ENCODE data around the gene TLCD3A. TPM values are rescaled to one million over a fixed set of nuclear protein-coding genes. Genes with fewer than 3 reads are reported as not detected.

TLCD3A gene
- total and polyA plus RNA-seq, 10 of the 15 experiments (the other 5 are each of a cell fraction or from before 2014, with no cell fraction given): 2.9 to 29.7 (median 17.8) TPM

DNA sequence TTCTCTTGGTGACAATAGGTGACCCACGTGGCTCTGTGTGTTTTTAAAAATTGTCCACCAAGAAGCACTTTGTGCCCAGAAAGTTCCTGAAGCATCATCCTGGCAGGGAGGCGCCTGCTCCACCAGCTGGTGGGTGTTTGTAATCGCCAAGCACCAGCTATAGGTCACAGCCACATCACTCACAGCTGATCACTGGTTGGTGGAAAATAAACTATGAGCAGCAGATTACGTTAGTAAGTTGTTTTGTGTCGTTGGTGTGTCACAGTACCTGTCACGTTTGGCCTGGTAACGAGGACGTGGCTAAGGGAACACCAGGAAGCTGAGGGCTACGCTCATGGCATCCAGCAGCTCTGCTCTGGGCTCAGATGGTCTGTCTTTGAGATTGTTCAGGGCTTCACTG lies 59.9 kb downstream of the TLCD3A start (continued):
- TF ChIP-seq, protein P1, sequence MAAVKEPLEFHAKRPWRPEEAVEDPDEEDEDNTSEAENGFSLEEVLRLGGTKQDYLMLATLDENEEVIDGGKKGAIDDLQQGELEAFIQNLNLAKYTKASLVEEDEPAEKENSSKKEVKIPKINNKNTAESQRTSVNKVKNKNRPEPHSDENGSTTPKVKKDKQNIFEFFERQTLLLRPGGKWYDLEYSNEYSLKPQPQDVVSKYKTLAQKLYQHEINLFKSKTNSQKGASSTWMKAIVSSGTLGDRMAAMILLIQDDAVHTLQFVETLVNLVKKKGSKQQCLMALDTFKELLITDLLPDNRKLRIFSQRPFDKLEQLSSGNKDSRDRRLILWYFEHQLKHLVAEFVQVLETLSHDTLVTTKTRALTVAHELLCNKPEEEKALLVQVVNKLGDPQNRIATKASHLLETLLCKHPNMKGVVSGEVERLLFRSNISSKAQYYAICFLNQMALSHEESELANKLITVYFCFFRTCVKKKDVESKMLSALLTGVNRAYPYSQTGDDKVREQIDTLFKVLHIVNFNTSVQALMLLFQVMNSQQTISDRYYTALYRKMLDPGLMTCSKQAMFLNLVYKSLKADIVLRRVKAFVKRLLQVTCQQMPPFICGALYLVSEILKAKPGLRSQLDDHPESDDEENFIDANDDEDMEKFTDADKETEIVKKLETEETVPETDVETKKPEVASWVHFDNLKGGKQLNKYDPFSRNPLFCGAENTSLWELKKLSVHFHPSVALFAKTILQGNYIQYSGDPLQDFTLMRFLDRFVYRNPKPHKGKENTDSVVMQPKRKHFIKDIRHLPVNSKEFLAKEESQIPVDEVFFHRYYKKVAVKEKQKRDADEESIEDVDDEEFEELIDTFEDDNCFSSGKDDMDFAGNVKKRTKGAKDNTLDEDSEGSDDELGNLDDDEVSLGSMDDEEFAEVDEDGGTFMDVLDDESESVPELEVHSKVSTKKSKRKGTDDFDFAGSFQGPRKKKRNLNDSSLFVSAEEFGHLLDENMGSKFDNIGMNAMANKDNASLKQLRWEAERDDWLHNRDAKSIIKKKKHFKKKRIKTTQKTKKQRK (IDR thresholded peaks at IDR 0.05; ENCODE audit: low read depth, low read length): no peak
- no peak for TF ChIP-seq ZNF384 (IDR thresholded peaks at IDR 0.05; ENCODE audit: borderline replicate concordance, low read depth, low read length)
- TF ChIP-seq, protein P2, sequence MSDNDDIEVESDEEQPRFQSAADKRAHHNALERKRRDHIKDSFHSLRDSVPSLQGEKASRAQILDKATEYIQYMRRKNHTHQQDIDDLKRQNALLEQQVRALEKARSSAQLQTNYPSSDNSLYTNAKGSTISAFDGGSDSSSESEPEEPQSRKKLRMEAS (IDR thresholded peaks at IDR 0.05; ENCODE audit: low read depth, low read length): no peak
- TF ChIP-seq LARP7 (IDR thresholded peaks at IDR 0.05): no peak
- TF ChIP-seq SREBF2 (IDR thresholded peaks at IDR 0.05; ENCODE audit: low read length): no peak
- no peak for TF ChIP-seq IKZF1 (conservative IDR thresholded peaks at IDR 0.05)
- no peak for TF ChIP-seq GABPA (IDR thresholded peaks at IDR 0.05; ENCODE audit: low read depth)
- TF ChIP-seq SUPT20H (IDR thresholded peaks at IDR 0.05; ENCODE audit: borderline replicate concordance, control insufficient read depth, low read depth, low read length): no peak
- TF ChIP-seq BRCA1 (IDR thresholded peaks at IDR 0.05; ENCODE audit: low read depth, low read length): no peak
- TF ChIP-seq, protein P3, sequence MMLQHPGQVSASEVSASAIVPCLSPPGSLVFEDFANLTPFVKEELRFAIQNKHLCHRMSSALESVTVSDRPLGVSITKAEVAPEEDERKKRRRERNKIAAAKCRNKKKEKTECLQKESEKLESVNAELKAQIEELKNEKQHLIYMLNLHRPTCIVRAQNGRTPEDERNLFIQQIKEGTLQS (IDR thresholded peaks at IDR 0.05; ENCODE audit: borderline replicate concordance, extremely low read depth, low read depth, low read length): no peak

Other genes starting within 250 kb of the TLCD3A start
- 12.0 and 12.2 TPM in 2 replicates for gene VPS53, start 17.8 kb upstream of the TLCD3A start, total RNA-seq (2014; rRNA removed)
- gene VPS53, start 17.8 kb upstream of the TLCD3A start, total RNA-seq (2014; rRNA removed; fragmentation: Illumina TruSeq; extraction: Trizol): 10.2 and 11.2 TPM in 2 replicates
- gene VPS53, start 17.8 kb upstream of the TLCD3A start, total RNA-seq (2021): 43.0 and 48.0 TPM in 2 replicates
- 13.0 and 15.4 TPM in 2 replicates for gene VPS53, start 17.8 kb upstream of the TLCD3A start, polyA plus RNA-seq (2011; rRNA removed)
- gene VPS53, start 17.8 kb upstream of the TLCD3A start, polyA plus RNA-seq (2014; fragmentation: Illumina TruSeq; extraction: Trizol): 13.9 and 15.5 TPM in 2 replicates
- gene VPS53, start 17.8 kb upstream of the TLCD3A start, polyA plus RNA-seq (2014; fragmentation: Nextera tagmentation; extraction: Ambion mirVana): 1 to 10 TPM; 1.9 to 2.0 TPM
- 13.5 and 16.1 TPM in 2 replicates for gene VPS53, start 17.8 kb upstream of the TLCD3A start, polyA plus RNA-seq (2014; rRNA removed)
- 10 to 100 TPM; 15.8 to 16.8 TPM for gene VPS53, start 17.8 kb upstream of the TLCD3A start, polyA plus RNA-seq (2016; fragmentation: Nextera tagmentation; extraction: Ambion mirVana)
- gene GEMIN4, start 19.7 kb downstream of the TLCD3A start, total RNA-seq (2014; rRNA removed): 32.9 and 37.3 TPM in 2 replicates
- 10.1 and 11.9 TPM in 2 replicates for gene GEMIN4, start 19.7 kb downstream of the TLCD3A start, total RNA-seq (2014; rRNA removed; fragmentation: Illumina TruSeq; extraction: Trizol)
- gene GEMIN4, start 19.7 kb downstream of the TLCD3A start, total RNA-seq (2021): 47.7 and 49.1 TPM in 2 replicates
- 7.0 and 31.6 TPM in 2 replicates for gene GEMIN4, start 19.7 kb downstream of the TLCD3A start, polyA plus RNA-seq (2011; rRNA removed)
- gene GEMIN4, start 19.7 kb downstream of the TLCD3A start, polyA plus RNA-seq (2014; fragmentation: Illumina TruSeq; extraction: Trizol): 28.0 and 48.2 TPM in 2 replicates
- gene GEMIN4, start 19.7 kb downstream of the TLCD3A start, polyA plus RNA-seq (2014; fragmentation: Nextera tagmentation; extraction: Ambion mirVana): 1 to 10 TPM; 2.4 to 5.0 TPM
- 27.3 and 33.1 TPM in 2 replicates for gene GEMIN4, start 19.7 kb downstream of the TLCD3A start, polyA plus RNA-seq (2014; rRNA removed)
- 10 to 100 TPM; 53.3 to 55.6 TPM for gene GEMIN4, start 19.7 kb downstream of the TLCD3A start, polyA plus RNA-seq (2016; fragmentation: Nextera tagmentation; extraction: Ambion mirVana)
- 40.8 and 53.9 TPM in 2 replicates for gene GLOD4, start 49.7 kb downstream of the TLCD3A start, total RNA-seq (2014; rRNA removed)
- gene GLOD4, start 49.7 kb downstream of the TLCD3A start, total RNA-seq (2014; rRNA removed; fragmentation: Illumina TruSeq; extraction: Trizol): 59.9 and 65.3 TPM in 2 replicates
- 68.2 and 72.0 TPM in 2 replicates for gene GLOD4, start 49.7 kb downstream of the TLCD3A start, total RNA-seq (2021)
- gene GLOD4, start 49.7 kb downstream of the TLCD3A start, polyA plus RNA-seq (2011; rRNA removed): 87.1 and 108 TPM in 2 replicates
- 67.4 and 72.0 TPM in 2 replicates for gene GLOD4, start 49.7 kb downstream of the TLCD3A start, polyA plus RNA-seq (2014; fragmentation: Illumina TruSeq; extraction: Trizol)
- 100 to 1,000 TPM in 1 of 2 experiments, 10 to 100 TPM in 1; 83.4 to 107 TPM for gene GLOD4, start 49.7 kb downstream of the TLCD3A start, polyA plus RNA-seq (2014; fragmentation: Nextera tagmentation; extraction: Ambion mirVana)
- gene GLOD4, start 49.7 kb downstream of the TLCD3A start, polyA plus RNA-seq (2014; rRNA removed): 67.1 and 79.0 TPM in 2 replicates
- gene GLOD4, start 49.7 kb downstream of the TLCD3A start, polyA plus RNA-seq (2016; fragmentation: Nextera tagmentation; extraction: Ambion mirVana): 10 to 100 TPM; 90.7 to 91.3 TPM
- 43.3 and 48.9 TPM in 2 replicates for gene MRM3, start 49.8 kb downstream of the TLCD3A start, total RNA-seq (2014; rRNA removed)
- 19.1 and 22.4 TPM in 2 replicates for gene MRM3, start 49.8 kb downstream of the TLCD3A start, total RNA-seq (2014; rRNA removed; fragmentation: Illumina TruSeq; extraction: Trizol)
- 25.7 and 26.9 TPM in 2 replicates for gene MRM3, start 49.8 kb downstream of the TLCD3A start, total RNA-seq (2021)
- 30.3 and 34.2 TPM in 2 replicates for gene MRM3, start 49.8 kb downstream of the TLCD3A start, polyA plus RNA-seq (2011; rRNA removed)
- gene MRM3, start 49.8 kb downstream of the TLCD3A start, polyA plus RNA-seq (2014; fragmentation: Illumina TruSeq; extraction: Trizol): 16.5 and 18.7 TPM in 2 replicates
- gene MRM3, start 49.8 kb downstream of the TLCD3A start, polyA plus RNA-seq (2014; fragmentation: Nextera tagmentation; extraction: Ambion mirVana): 1 to 10 TPM; 2.3 to 6.0 TPM
- 26.3 and 34.1 TPM in 2 replicates for gene MRM3, start 49.8 kb downstream of the TLCD3A start, polyA plus RNA-seq (2014; rRNA removed)
- gene MRM3, start 49.8 kb downstream of the TLCD3A start, polyA plus RNA-seq (2016; fragmentation: Nextera tagmentation; extraction: Ambion mirVana): 10 to 100 TPM; 41.0 to 41.8 TPM
- 0.54 and 0.68 TPM in 2 replicates for gene NXN, start 247.2 kb downstream of the TLCD3A start, total RNA-seq (2014; rRNA removed)
- 0.14 and 0.36 TPM in 2 replicates for gene NXN, start 247.2 kb downstream of the TLCD3A start, total RNA-seq (2014; rRNA removed; fragmentation: Illumina TruSeq; extraction: Trizol)
- gene NXN, start 247.2 kb downstream of the TLCD3A start, total RNA-seq (2021): 0.29 and 0.36 TPM in 2 replicates
- 0.46 and 1.2 TPM in 2 replicates for gene NXN, start 247.2 kb downstream of the TLCD3A start, polyA plus RNA-seq (2011; rRNA removed)
- gene NXN, start 247.2 kb downstream of the TLCD3A start, polyA plus RNA-seq (2014; fragmentation: Illumina TruSeq; extraction: Trizol): 0.24 and 0.48 TPM in 2 replicates
- under 1 TPM; 0.04 to 0.10 TPM for gene NXN, start 247.2 kb downstream of the TLCD3A start, polyA plus RNA-seq (2014; fragmentation: Nextera tagmentation; extraction: Ambion mirVana)
- gene NXN, start 247.2 kb downstream of the TLCD3A start, polyA plus RNA-seq (2014; rRNA removed): 0.10 and 0.61 TPM in 2 replicates
- gene NXN, start 247.2 kb downstream of the TLCD3A start, polyA plus RNA-seq (2016; fragmentation: Nextera tagmentation; extraction: Ambion mirVana): under 1 TPM; 0.24 to 0.25 TPM